DND-41 (cell line): ENCODE results near the gene RABGAP1L.

ENCODE experiments used
- ATAC-seq: fragments of 200-7000 bp; cut with Tn5 transposase; 3 replicates; pipeline ENCODE4 v1.9.1; 2021; ENCODE audit warnings: low read depth; ENCODE audit not compliant: insufficient read depth
- DNase-seq: peaks from one replicate; pipeline ENCODE4 v3.0.0-alpha.2; 2020
- H2AFZ ChIP-seq: 2 replicates; pipeline ENCODE4 v1.6.0; 2012; ENCODE audit warnings: low read depth, low read length
- H3K27ac ChIP-seq: 2 replicates; pipeline ENCODE4 v1.5.1; 2012; ENCODE audit warnings: low read length, inconsistent platforms
- H3K27me3 ChIP-seq: fragments of 200-600 bp; sonication (generic); 2 replicates; pipeline ENCODE4 v1.6.0; 2012; ENCODE audit warnings: low read length, mild to moderate bottlenecking, inconsistent platforms; ENCODE audit not compliant: insufficient read depth, poor library complexity
- H3K36me3 ChIP-seq: 2 replicates; pipeline ENCODE4 v1.5.1; 2012; ENCODE audit warnings: low read length, inconsistent platforms; ENCODE audit not compliant: insufficient read depth
- H3K4me1 ChIP-seq: 2 replicates; pipeline ENCODE4 v1.5.1; 2012; ENCODE audit warnings: mild to moderate bottlenecking, low read length; ENCODE audit not compliant: insufficient read depth
- H3K4me2 ChIP-seq: 2 replicates; pipeline ENCODE4 v1.6.0; 2012; ENCODE audit warnings: mild to moderate bottlenecking, moderate library complexity, low read length, inconsistent platforms; ENCODE audit not compliant: insufficient read depth
- H3K4me3 ChIP-seq, 2 experiments: fragments of 200-600 bp in 1 of 2; shearing (Covaris generic) in 1 of 2; 2 replicates each; pipeline ENCODE4 v1.5.1; 2012 to 2016; ENCODE audit warnings: inconsistent platforms in 2 of 2, low read length in 2 of 2, mild to moderate bottlenecking in 2 of 2, low read depth in 1 of 2, moderate library complexity in 1 of 2
- H3K79me2 ChIP-seq: 2 replicates; pipeline ENCODE4 v1.6.0; 2012; ENCODE audit warnings: low read length, inconsistent platforms; ENCODE audit not compliant: insufficient read depth
- H3K9ac ChIP-seq: 2 replicates; pipeline ENCODE4 v1.6.0; 2012; ENCODE audit warnings: low read depth, mild to moderate bottlenecking, inconsistent platforms, low read length, moderate library complexity
- H3K9me3 ChIP-seq: 2 replicates; pipeline ENCODE4 v1.5.1; 2012; ENCODE audit warnings: low read length, moderate library complexity, mild to moderate bottlenecking, inconsistent platforms; ENCODE audit not compliant: insufficient read depth, severe bottlenecking
- H4K20me1 ChIP-seq: 2 replicates; pipeline ENCODE4 v1.6.0; 2012; ENCODE audit warnings: low read length; ENCODE audit not compliant: insufficient read depth
- CTCF ChIP-seq: IDR thresholded peaks from 2 replicates; pipeline ENCODE4 v1.5.1; 2012; ENCODE audit warnings: borderline replicate concordance, low read length, moderate library complexity, mild to moderate bottlenecking; ENCODE audit not compliant: poor library complexity, severe bottlenecking; ENCODE audit errors: extremely low read depth
- EZH2 ChIP-seq: IDR thresholded peaks from 3 replicates; pipeline ENCODE4 v1.6.1; 2012; ENCODE audit warnings: borderline replicate concordance, low read depth, mild to moderate bottlenecking, moderate library complexity, low read length, inconsistent platforms; ENCODE audit not compliant: severe bottlenecking

Gene RABGAP1L

GRCh38 chr1:174956086-174956485 lies 796.8 kb downstream of the RABGAP1L start:
- TF ChIP-seq CTCF (no peak), EZH2 (no peak)
- H3K4me1 ChIP-seq: peaks cover 10% of the 10 kb centered on the region; the same call in 1 of the 2 replicates
- no peak overlapping the region for H3K9ac ChIP-seq
- no peaks in the 10 kb centered on the region for H4K20me1 ChIP-seq
- H3K79me2 ChIP-seq: no peaks in the 10 kb centered on the region
- no peak overlapping the region for H3K4me3 ChIP-seq
- H3K9me3 ChIP-seq: no peaks in the 10 kb centered on the region
- ATAC-seq: no peak
- DNase-seq: no peak
- H3K36me3 ChIP-seq: no peaks in the 10 kb centered on the region
- no peaks in the 10 kb centered on the region for H3K27me3 ChIP-seq
- H3K27ac ChIP-seq: no peak overlapping the region
- no peak overlapping the region for H3K4me2 ChIP-seq
- H2AFZ ChIP-seq: no peak overlapping the region

GRCh38 chr1:174956976-174957375 lies 797.7 kb downstream of the RABGAP1L start:
- Histone ChIP-seq H3K9ac (no peak overlapping the region), H3K79me2 (no peaks in the 10 kb centered on the region), H4K20me1 (no peaks in the 10 kb centered on the region), H3K36me3 (no peaks in the 10 kb centered on the region), H3K4me2 (no peak overlapping the region), H3K4me1 (peaks cover 10% of the 10 kb centered on the region; the same call in 1 of the 2 replicates), H3K27ac (no peak overlapping the region), H3K27me3 (no peaks in the 10 kb centered on the region), H2AFZ (no peak overlapping the region), H3K9me3 (no peaks in the 10 kb centered on the region), H3K4me3 (no peak overlapping the region)
- TF ChIP-seq EZH2 (no peak), CTCF (no peak)
- DNase-seq (no peak), ATAC-seq (no peak)

GRCh38 chr1:174957829-174958228 lies 798.5 kb downstream of the RABGAP1L start:
- Histone ChIP-seq H3K4me1 (peaks cover 11% of the 10 kb centered on the region; the same call in 1 of the 2 replicates), H3K4me2 (peak overlapping the region; percentile 16), H3K9me3 (no peaks in the 10 kb centered on the region), H4K20me1 (no peaks in the 10 kb centered on the region), H3K79me2 (no peaks in the 10 kb centered on the region), H3K4me3 (no peak overlapping the region), H3K27ac (peak overlapping the region; percentile 40; the same call in 1 of the 2 replicates), H3K9ac (no peak overlapping the region), H2AFZ (0 out of 2 replicates have a peak overlapping the region, but pooled peaks have one; percentile 25), H3K27me3 (no peaks in the 10 kb centered on the region), H3K36me3 (no peaks in the 10 kb centered on the region)
- no peak for DNase-seq
- ATAC-seq: 0 out of 3 replicates have a peak, but pooled peaks have one; percentile 35
- TF ChIP-seq EZH2 (no peak), CTCF (no peak)

- no peak overlapping the region for H3K27ac ChIP-seq
- H3K9me3 ChIP-seq: no peaks in the 10 kb centered on the region
- no peaks in the 10 kb centered on the region for H3K27me3 ChIP-seq
- H4K20me1 ChIP-seq: no peaks in the 10 kb centered on the region
- TF ChIP-seq EZH2 (no peak), CTCF (no peak)
- ATAC-seq: no peak
- H3K4me1 ChIP-seq: peaks cover 17% of the 10 kb centered on the region
- no peak for DNase-seq
- H3K4me3 ChIP-seq: no peak overlapping the region
- H3K79me2 ChIP-seq: no peaks in the 10 kb centered on the region
- no peak overlapping the region for H3K4me2 ChIP-seq
- H3K9ac ChIP-seq: no peak overlapping the region
- no peaks in the 10 kb centered on the region for H3K36me3 ChIP-seq
- H2AFZ ChIP-seq: no peak overlapping the region
These were observed 799.1 kb downstream of the RABGAP1L start for GRCh38 chr1:174958396-174958795.
